Kidney epithelial cell (primary cell): ENCODE data around the gene TBCD. TPM values are rescaled to one million over a fixed set of nuclear protein-coding genes. Genes with fewer than 3 reads are reported as not detected.

Experiments used
- DNase-seq: peaks from one replicate; pipeline ENCODE4 v3.0.0-alpha.2; 2010; ENCODE audit warnings: low read depth
- H3K27me3 ChIP-seq: 2 replicates; pipeline ENCODE4 v1.6.0; 2011; ENCODE audit warnings: low read length; ENCODE audit not compliant: control insufficient read depth, insufficient read depth
- H3K36me3 ChIP-seq: 2 replicates; pipeline ENCODE4 v1.5.1; 2011; ENCODE audit warnings: low read length; ENCODE audit not compliant: control insufficient read depth, insufficient read depth
- H3K4me3 ChIP-seq: 2 replicates; pipeline ENCODE4 v1.5.1; 2011; ENCODE audit warnings: low read depth, mild to moderate bottlenecking, control low read depth, low read length
- CTCF ChIP-seq: IDR thresholded peaks from 2 replicates; pipeline ENCODE4 v1.5.1; 2011; ENCODE audit warnings: mild to moderate bottlenecking, moderate library complexity, low read length, control low read depth, inconsistent platforms; ENCODE audit not compliant: insufficient read depth, poor library complexity, severe bottlenecking
- total RNA-seq: library from RNA; depleted of rRNA; stranded (reverse); fragments of >200 nt; gene quantifications from 2 replicates; pipeline ENCODE4 v1.2.3, GENCODE V29; 2015

TBCD gene
- total RNA-seq, 1 donor from 2014 or later, result 69.6 TPM

GRCh38 chr17:82897514-82898249 lies 145.8 kb downstream of the TBCD start:
- Histone ChIP-seq H3K36me3 (peaks cover 2% of the 10 kb centered on the region), H3K4me3 (no peak overlapping the region), H3K27me3 (no peaks in the 10 kb centered on the region)
- TF ChIP-seq CTCF, result no peak
- no peak for DNase-seq

DNA sequence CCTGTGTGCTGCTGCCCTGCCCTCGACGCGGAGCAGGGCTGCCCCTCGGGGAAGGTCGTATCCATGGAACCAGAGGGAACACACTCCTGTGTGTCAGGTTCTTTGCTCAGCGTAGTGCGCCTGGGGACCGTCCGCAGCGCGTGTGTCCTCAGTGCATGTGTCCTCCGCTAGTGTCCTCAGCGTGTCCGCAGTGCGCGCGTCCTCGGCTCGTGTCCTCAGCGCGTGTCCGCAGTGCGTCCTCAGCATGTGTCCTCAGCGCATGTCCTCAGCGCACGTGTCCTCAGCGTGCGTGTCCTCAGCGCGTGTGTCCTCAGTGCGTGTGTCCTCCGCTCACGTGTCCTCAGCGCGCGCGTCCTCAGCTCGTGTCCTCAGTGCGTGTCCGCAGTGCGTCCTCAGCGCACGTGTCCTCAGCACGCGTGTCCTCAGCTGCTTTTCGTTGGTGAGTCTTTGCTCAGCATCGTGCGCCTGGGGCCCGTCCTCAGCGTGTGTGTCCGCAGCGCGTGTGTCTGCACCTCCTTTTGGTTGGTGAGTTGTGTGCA lies 147.2 kb downstream of the TBCD start:
- H3K36me3 ChIP-seq, result peaks cover 2% of the 10 kb centered on the region
- TF ChIP-seq CTCF, result no peak
- H3K4me3 ChIP-seq, result no peak overlapping the region
- no peak for DNase-seq
- H3K27me3 ChIP-seq, result no peaks in the 10 kb centered on the region

DNA sequence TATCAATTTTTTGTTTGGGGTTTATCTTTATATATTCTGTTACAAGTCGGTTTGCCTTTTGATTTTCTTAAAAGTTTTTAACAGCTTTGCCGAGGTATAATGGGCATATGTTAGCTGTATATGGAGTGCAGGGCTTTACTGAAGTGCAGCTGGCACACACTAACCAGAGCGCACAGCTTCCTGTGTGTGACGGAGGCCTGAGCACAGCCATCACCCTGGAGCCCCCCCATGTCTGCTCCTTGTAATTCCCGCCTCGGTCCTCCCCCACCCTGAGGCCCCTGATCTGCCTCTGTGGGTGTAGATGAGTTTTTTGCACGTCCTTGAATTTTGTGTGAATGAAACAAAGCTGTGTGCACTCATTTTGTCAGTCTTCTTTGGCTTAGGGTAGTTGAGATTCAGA lies 148.1 kb downstream of the TBCD start:
- DNase-seq, result no peak
- Histone ChIP-seq H3K4me3 (no peak overlapping the region), H3K36me3 (peaks cover 2% of the 10 kb centered on the region), H3K27me3 (no peaks in the 10 kb centered on the region)
- TF ChIP-seq CTCF, result no peak

DNA sequence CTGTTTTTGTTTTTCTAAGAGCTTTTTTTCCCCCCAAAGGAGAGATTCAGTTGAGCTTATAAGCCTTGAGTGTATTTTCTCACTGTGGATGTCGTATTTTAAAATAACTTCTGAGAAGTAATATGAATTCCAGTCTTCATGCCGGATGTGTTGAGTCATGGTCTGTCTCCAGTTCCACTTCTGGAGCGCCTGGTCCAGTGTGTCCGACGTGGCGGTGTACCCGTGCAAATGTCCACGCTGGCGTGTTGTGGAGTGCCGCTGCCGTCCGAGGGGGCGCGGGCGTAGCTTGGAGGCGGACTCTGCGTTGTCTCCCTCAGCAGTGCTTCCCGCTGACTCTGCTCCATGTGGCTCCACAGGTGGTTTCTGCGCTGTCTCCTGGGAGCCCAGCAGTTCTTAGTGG lies 148.9 kb downstream of the TBCD start:
- H3K36me3 ChIP-seq, result peaks cover 2% of the 10 kb centered on the region
- no peak overlapping the region for H3K4me3 ChIP-seq
- no peak for TF ChIP-seq CTCF
- DNase-seq, result no peak
- no peaks in the 10 kb centered on the region for H3K27me3 ChIP-seq

GRCh38 chr17:82901356-82901755 lies 149.5 kb downstream of the TBCD start:
- TF ChIP-seq CTCF, result no peak
- H3K36me3 ChIP-seq, result peaks cover 2% of the 10 kb centered on the region

GRCh38 chr17:82901856-82902255 lies 150.0 kb downstream of the TBCD start:
- DNase-seq, result no peak
- H3K36me3 ChIP-seq, result peaks cover 2% of the 10 kb centered on the region
- H3K27me3 ChIP-seq, result no peaks in the 10 kb centered on the region
- no peak overlapping the region for H3K4me3 ChIP-seq
- no peak for TF ChIP-seq CTCF

More at GRCh38 chr17:82901356-82901755, 149.5 kb downstream of the TBCD start:
- no peaks in the 10 kb centered on the region for H3K27me3 ChIP-seq
- no peak overlapping the region for H3K4me3 ChIP-seq
- DNase-seq, result no peak
